ENCODE data around the gene RBBP5.

RBBP5 gene

DNA sequence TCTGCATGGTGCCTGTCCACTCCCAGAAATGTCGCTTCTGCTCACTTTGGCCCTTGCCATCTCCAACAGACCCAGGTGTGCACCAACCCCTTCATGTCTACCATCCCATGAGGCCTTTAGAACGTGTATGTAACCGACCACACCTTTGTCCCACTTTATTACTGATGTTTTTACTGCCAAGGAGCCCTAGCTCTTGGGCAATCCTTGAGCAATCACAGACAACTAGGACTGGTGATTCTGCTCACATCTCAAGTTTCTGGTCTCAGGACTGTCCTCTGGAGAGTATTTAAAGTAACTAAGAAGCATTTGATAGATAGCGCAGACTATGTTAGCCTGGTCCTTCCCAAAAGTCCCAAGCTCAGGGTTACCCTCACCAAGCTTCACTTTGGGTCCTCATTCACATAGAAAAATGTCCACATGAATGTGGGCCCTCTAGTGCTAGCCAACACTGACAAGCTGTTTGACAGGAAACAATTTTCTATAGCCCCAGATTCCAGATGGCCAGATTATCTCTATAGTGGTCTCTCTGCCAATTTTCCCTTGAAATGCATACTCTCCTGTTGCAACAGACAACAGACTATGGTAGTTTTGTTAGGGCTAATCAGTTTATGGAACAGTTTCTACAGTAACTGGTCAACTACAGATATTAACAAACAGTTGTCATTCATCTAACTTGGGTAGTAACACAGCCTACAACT lies 30.6 kb downstream of the RBBP5 start:
- no peak overlapping the region for H3K4me3 ChIP-seq (ENCODE audit: severe bottlenecking)
- ATAC-seq (ENCODE audit: low read depth) (no peak), DNase-seq (ENCODE audit: low spot score) (no peak)
- H3K27me3 ChIP-seq (ENCODE audit: insufficient read depth, poor library complexity, severe bottlenecking) = no peaks in the 10 kb centered on the region
- H3K27ac ChIP-seq (ENCODE audit: poor library complexity, severe bottlenecking) = no peak overlapping the region
- H3K9me3 ChIP-seq (ENCODE audit: severe bottlenecking) = no peaks in the 10 kb centered on the region
- TF ChIP-seq, protein P1, sequence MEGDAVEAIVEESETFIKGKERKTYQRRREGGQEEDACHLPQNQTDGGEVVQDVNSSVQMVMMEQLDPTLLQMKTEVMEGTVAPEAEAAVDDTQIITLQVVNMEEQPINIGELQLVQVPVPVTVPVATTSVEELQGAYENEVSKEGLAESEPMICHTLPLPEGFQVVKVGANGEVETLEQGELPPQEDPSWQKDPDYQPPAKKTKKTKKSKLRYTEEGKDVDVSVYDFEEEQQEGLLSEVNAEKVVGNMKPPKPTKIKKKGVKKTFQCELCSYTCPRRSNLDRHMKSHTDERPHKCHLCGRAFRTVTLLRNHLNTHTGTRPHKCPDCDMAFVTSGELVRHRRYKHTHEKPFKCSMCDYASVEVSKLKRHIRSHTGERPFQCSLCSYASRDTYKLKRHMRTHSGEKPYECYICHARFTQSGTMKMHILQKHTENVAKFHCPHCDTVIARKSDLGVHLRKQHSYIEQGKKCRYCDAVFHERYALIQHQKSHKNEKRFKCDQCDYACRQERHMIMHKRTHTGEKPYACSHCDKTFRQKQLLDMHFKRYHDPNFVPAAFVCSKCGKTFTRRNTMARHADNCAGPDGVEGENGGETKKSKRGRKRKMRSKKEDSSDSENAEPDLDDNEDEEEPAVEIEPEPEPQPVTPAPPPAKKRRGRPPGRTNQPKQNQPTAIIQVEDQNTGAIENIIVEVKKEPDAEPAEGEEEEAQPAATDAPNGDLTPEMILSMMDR (IDR thresholded peaks at IDR 0.05; ENCODE audit: poor library complexity, severe bottlenecking) = no peak
- H3K36me3 ChIP-seq (ENCODE audit: low read depth) = peaks cover 77% of the 10 kb centered on the region
- no peaks in the 10 kb centered on the region for H3K4me1 ChIP-seq (ENCODE audit: insufficient read depth, poor library complexity, severe bottlenecking)

DNA sequence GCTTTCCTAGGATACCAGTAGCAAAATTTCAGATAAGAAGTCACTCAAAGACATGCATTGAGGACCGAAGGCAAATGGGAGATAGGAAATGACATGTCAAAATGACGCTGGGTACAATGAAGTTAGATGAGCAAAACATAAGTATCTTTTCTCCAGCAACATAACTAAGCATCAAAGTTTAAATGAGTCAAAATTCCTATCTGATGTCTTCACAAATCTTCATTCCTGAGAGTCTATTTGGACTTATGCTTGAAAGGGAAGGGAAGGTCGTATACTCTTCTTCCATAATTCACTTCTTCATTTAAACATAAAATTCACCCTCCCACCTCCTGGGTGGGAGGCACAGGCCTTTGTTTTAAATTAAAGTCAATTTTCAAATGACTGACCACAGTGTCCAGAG lies 33.4 kb downstream of the RBBP5 start:
- no peak overlapping the region for H3K27ac ChIP-seq (ENCODE audit: poor library complexity, severe bottlenecking)
- DNase-seq (ENCODE audit: low spot score) (no peak), ATAC-seq (ENCODE audit: low read depth) (no peak)
- H3K27me3 ChIP-seq (ENCODE audit: insufficient read depth, poor library complexity, severe bottlenecking) = no peaks in the 10 kb centered on the region
- TF ChIP-seq, protein P1 (IDR thresholded peaks at IDR 0.05; ENCODE audit: poor library complexity, severe bottlenecking) = no peak
- no peaks in the 10 kb centered on the region for H3K9me3 ChIP-seq (ENCODE audit: severe bottlenecking)
- H3K36me3 ChIP-seq (ENCODE audit: low read depth) = peaks cover 59% of the 10 kb centered on the region
- no peaks in the 10 kb centered on the region for H3K4me1 ChIP-seq (ENCODE audit: insufficient read depth, poor library complexity, severe bottlenecking)
- H3K4me3 ChIP-seq (ENCODE audit: severe bottlenecking) = no peak overlapping the region

DNA sequence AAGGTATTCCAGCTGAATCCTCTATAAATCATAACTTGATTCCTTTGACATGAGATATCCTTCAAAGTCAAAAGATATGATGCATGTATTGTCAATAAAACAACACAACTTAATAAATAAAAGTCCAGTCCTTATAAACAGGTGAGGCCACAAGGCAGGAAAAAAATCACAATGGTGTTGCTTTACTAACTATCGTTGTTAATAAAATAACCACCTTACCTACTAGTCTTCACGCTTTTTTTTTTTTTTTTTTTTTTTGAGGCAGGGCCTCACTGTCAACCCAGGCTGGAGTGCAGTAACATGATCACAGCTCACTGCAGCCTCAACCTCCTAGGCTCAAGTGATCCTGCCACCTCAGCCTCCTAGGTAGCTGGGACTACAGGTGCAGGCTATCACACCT lies 37.4 kb downstream of the RBBP5 start, which contains the start of gene TMEM81:
TMEM81 (minus strand) TSS at position 101 of the 400 bp plus-strand sequence. CDS start 140 bp downstream, outside the sequence.
- ATAC-seq (ENCODE audit: low read depth) (no peak), DNase-seq (ENCODE audit: low spot score) (no peak)
- Histone ChIP-seq H3K27ac (ENCODE audit: poor library complexity, severe bottlenecking) (no peak within 1 kb of the TSS), H3K4me3 (ENCODE audit: severe bottlenecking) (no peak within 1 kb of the TSS), H3K4me1 (ENCODE audit: insufficient read depth, poor library complexity, severe bottlenecking) (no peaks in the 10 kb centered on the region), H3K9me3 (ENCODE audit: severe bottlenecking) (no peaks in the 10 kb centered on the region), H3K36me3 (ENCODE audit: low read depth) (peaks cover 26% of the 10 kb centered on the region), H3K27me3 (ENCODE audit: insufficient read depth, poor library complexity, severe bottlenecking) (no peaks in the 10 kb centered on the region)
- TF ChIP-seq, protein P1 (IDR thresholded peaks at IDR 0.05; ENCODE audit: poor library complexity, severe bottlenecking) = no peak

DNA sequence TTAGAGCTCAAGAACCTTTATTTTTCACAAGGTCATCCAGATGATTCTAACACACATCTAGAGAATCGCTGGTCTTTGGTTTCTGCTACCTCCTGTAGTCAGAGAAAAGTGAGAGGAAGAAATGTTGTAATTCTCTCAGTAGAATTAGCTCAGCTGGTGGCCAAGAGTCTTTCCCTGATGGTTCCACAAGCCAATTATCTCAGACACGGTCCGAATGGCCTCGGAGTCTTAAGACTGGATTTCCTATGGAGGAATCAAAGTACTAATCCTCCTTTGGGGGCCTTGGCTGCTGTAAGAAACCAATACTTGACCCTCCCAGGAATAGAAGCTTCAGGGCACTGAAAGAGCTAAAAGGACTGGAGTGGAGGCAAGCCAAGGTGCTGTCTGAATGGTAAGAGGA lies 39.3 kb downstream of the RBBP5 start:
- DNase-seq (ENCODE audit: low spot score) (no peak), ATAC-seq (ENCODE audit: low read depth) (no peak)
- H3K9me3 ChIP-seq (ENCODE audit: severe bottlenecking) = no peaks in the 10 kb centered on the region
- H3K4me3 ChIP-seq (ENCODE audit: severe bottlenecking) = no peak overlapping the region
- no peaks in the 10 kb centered on the region for H3K4me1 ChIP-seq (ENCODE audit: insufficient read depth, poor library complexity, severe bottlenecking)
- no peak overlapping the region for H3K27ac ChIP-seq (ENCODE audit: poor library complexity, severe bottlenecking)
- peaks cover 9% of the 10 kb centered on the region; the same call in 1 of the 2 replicates for H3K36me3 ChIP-seq (ENCODE audit: low read depth)
- TF ChIP-seq, protein P1 (IDR thresholded peaks at IDR 0.05; ENCODE audit: poor library complexity, severe bottlenecking) = no peak
- no peaks in the 10 kb centered on the region for H3K27me3 ChIP-seq (ENCODE audit: insufficient read depth, poor library complexity, severe bottlenecking)

DNA sequence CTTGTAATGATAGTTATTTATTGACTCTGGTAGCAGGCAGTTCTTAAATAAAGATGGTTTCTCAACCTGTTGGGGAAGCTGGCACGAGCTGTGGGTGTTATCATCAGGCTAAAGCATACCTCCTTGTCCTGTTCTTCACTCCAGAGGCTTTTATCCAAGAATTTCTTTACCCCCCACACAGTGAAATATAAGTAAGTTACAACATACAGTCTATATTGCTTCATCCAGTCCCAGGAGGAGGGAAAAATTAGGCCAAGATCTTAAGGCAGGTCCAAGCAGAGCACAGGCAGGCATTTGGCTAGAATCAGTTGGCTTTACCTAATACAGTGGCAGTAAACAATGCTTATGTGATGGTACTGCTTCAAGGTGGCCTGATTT lies 43.9 kb downstream of the RBBP5 start:
- DNase-seq (ENCODE audit: low spot score) = no peak
- no peak overlapping the region for H3K27ac ChIP-seq (ENCODE audit: poor library complexity, severe bottlenecking)
- H3K27me3 ChIP-seq (ENCODE audit: insufficient read depth, poor library complexity, severe bottlenecking) = no peaks in the 10 kb centered on the region
- H3K36me3 ChIP-seq (ENCODE audit: low read depth) = no peaks in the 10 kb centered on the region
- no peaks in the 10 kb centered on the region for H3K4me1 ChIP-seq (ENCODE audit: insufficient read depth, poor library complexity, severe bottlenecking)
- H3K4me3 ChIP-seq (ENCODE audit: severe bottlenecking) = no peak overlapping the region
- no peaks in the 10 kb centered on the region for H3K9me3 ChIP-seq (ENCODE audit: severe bottlenecking)
- TF ChIP-seq, protein P1 (IDR thresholded peaks at IDR 0.05; ENCODE audit: poor library complexity, severe bottlenecking) = no peak
- ATAC-seq (ENCODE audit: low read depth) = no peak

Measured in RWPE2 (cell line).